Ishikawa (cell line): ENCODE data around the gene PRXL2B.

Experiments
- CEBPB ChIP-seq: IDR thresholded peaks from 2 replicates; pipeline ENCODE4 v1.6.1; 2012
- EP300 ChIP-seq: IDR thresholded peaks from 2 replicates; pipeline ENCODE4 v1.6.1; 2012; ENCODE audit warnings: borderline replicate concordance
- MAX ChIP-seq: IDR thresholded peaks from 2 replicates; pipeline ENCODE4 v1.6.1; 2012
- NFIC ChIP-seq: IDR thresholded peaks from 2 replicates; pipeline ENCODE4 v1.6.1; 2012
- RAD21 ChIP-seq: IDR thresholded peaks from 2 replicates; pipeline ENCODE4 v1.6.1; 2012; ENCODE audit warnings: low read depth
- REST ChIP-seq: IDR thresholded peaks from 2 replicates; pipeline ENCODE4 v1.6.1; 2012; ENCODE audit warnings: low read depth, mild to moderate bottlenecking
- TAF1 ChIP-seq: IDR thresholded peaks from 2 replicates; pipeline ENCODE4 v1.6.1; 2012; ENCODE audit warnings: low read depth, mild to moderate bottlenecking
- TEAD4 ChIP-seq: IDR thresholded peaks from 2 replicates; pipeline ENCODE4 v1.6.1; 2012
- ZBTB7A ChIP-seq: IDR thresholded peaks from 2 replicates; pipeline ENCODE4 v1.6.1; 2012; ENCODE audit warnings: low read depth

- TF ChIP-seq CEBPB (no peak), ZBTB7A (no peak; the same call in 1 of the 2 replicates), EP300 (no peak), TEAD4 (no peak), MAX (0 out of 2 replicates have a peak, but pooled peaks have one; percentile 27), REST (no peak), RAD21 (0 out of 2 replicates have a peak, but pooled peaks have one; percentile 2), NFIC (no peak), TAF1 (no peak)
These were observed 24.5 kb downstream of the PRXL2B start for GRCh38 chr1:2611031-2611501.
